NCI-H1417 treated with DMSO at 0.1 percent for 48 hours (cell line): ENCODE measurements around the gene HTRA1.

Experiments
- DNase-seq: peaks from one replicate; lab custom pipeline; 2025; lab: John Stamatoyannopoulos, UW

HTRA1 gene

DNA sequence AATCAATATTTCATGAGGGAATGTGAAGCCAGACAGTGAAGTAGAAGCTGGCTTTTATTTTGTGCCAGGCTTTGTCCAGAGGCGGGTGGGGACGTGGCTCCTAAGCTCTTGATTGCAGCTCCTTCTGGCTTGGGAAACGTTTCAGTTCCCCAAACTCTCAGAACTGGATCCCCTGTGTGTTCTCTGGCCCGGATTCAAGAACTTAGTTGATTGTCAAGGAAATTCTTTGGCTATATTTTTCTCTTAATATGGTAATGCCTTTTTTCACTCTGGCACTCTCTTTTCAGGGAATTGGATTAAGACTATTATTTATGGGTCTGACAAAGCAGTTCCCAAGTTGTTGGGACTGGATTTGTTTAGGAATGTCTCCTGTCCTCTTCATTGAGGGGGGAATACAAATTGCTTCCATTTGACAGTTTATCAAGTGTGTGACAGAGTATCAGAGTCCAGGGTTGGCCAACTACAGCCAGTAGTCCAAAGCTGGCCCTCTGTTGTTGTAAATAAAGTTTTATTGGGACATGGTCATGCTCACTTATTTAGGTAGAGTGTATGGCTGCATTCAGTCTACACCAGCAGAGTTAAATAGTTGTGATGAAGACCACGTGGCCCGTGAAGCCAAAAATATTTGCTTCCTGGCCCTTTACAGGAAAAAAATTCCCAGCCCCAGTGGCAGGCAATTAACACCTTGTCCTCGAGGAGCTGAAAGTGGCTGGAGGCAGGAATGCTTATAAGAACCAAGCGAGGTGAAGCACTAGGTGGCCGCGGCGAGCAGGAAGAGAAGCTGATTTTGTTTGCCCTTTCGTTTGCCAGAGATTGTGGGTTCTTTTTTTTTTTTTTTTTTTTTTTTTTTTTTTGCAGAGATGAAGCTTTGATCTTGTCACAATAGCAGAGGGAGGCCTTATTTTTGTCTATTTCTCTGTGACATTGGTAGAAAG lies 34.3 kb downstream of the HTRA1 start:
- no peak for DNase-seq

DNA sequence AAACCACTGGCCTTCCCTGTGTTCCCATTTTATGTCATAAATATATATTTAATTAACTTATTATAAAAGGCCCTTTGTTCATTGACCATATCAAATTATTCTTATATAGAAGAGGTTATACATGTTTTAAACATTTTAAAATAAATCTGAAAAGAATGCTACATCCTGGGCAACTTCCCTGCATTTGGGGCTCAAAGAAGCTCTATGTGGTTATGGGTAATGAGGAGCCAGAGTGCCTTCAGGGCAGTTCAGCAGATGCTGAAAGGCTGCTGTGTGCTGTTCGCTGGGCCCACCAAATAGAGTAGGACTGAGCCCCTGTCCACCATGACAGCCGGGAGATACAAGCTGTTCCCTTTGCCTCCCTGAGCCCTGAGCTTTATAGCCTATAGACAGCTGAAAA lies 35.9 kb downstream of the HTRA1 start:
- DNase-seq = no peak

DNA sequence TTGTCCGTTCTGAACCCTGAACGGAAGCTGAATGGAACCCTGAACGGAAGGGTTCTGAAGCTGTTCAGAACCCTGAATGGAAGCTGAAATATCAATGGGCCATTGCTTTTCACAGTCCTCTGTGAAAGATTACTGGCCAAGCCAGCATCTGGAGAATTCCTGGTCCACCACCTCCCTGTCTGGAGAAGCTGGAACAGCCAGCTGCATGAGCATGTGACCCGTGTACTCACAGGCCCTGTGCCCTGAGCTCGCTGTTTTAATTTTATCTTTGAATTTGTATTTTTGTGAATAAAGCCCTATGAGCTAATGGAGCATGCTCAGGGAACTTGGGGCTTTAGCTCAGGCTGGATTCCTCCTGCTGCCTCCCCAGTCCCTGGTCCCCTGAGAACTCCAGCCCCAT lies 37.2 kb downstream of the HTRA1 start:
- DNase-seq = no peak

GRCh38 chr10:122499012-122499411 lies 37.7 kb downstream of the HTRA1 start:
- no peak for DNase-seq

GRCh38 chr10:122499491-122499941 lies 38.2 kb downstream of the HTRA1 start:
- no peak for DNase-seq

- no peak for DNase-seq
These were observed 38.8 kb downstream of the HTRA1 start for GRCh38 chr10:122500194-122500593.

GRCh38 chr10:122500726-122501125 lies 39.4 kb downstream of the HTRA1 start:
- no peak for DNase-seq

DNA sequence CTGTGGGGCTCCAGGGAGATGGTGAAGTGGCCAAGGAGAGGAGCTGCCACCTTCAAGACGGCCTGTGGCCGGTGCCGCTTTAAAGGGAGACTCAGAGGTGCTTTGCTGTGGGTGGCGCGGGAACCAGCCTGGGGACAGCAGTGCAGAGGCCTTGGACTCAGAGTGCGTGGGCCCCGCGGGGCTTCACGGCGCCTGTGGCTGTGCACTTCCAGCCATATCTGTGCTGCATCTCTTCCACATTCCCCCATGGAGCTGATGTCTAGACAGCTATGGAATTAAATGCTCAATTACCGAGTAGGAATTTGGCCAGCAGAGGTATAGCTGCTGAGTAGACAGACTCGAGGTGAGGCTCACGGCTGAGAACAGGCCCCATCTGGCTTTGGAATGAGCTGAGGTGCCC lies 41.7 kb downstream of the HTRA1 start:
- DNase-seq = no peak

DNA sequence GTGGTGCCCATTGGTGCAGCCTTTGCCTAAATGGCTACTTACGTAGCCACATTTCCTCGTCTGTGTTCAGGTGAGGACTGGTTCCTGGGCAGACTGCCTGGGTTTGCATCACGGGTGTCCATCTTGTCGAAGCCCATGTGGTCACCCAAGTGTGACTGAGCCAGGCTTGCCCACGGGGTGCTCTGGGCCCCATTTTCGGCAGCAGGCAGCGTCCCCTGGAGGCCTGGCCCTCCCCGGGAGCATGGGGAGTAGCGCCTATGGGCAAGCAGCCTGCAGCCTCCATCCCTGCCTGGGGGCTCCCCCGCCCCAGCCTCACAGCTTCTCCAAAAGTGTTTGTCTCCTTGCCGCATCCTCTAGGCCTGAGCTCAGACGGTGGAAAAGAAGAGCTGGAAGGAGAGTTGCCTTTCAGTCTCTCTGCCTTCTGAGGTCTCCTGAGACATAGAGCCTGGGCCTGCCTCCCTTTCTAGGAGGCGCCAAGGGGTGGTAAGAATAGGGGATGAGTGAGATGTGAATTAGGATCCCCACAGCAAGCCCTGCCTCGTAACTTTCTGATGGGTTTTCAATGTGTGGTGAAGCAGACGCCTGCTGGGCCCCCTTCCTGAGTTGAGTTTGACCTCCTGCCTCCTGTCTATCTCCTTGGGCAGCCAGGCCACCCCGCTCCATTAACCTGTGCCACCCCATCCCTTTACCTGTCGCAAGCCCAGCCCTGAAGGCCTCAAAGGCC lies 42.7 kb downstream of the HTRA1 start:
- no peak for DNase-seq

DNA sequence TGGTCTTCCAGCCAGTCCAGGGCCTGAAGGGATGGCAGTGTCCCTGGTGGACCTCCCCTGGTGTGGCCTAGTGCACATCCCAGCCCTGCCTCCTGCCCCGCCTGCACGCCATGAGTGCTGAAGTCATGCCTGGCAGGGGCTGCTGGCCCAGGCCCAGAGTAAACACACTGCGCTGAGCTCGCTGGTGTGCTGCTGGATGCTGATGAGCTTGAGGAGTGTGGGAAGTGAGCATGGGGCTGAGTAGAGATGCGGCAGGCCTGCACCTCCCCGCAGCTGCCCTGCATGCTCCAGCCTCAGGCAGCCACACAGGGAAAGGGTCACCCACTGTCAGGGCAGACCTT lies 43.2 kb downstream of the HTRA1 start:
- DNase-seq = no peak

- DNase-seq = no peak
These were observed 43.7 kb downstream of the HTRA1 start for GRCh38 chr10:122505011-122505410.

DNA sequence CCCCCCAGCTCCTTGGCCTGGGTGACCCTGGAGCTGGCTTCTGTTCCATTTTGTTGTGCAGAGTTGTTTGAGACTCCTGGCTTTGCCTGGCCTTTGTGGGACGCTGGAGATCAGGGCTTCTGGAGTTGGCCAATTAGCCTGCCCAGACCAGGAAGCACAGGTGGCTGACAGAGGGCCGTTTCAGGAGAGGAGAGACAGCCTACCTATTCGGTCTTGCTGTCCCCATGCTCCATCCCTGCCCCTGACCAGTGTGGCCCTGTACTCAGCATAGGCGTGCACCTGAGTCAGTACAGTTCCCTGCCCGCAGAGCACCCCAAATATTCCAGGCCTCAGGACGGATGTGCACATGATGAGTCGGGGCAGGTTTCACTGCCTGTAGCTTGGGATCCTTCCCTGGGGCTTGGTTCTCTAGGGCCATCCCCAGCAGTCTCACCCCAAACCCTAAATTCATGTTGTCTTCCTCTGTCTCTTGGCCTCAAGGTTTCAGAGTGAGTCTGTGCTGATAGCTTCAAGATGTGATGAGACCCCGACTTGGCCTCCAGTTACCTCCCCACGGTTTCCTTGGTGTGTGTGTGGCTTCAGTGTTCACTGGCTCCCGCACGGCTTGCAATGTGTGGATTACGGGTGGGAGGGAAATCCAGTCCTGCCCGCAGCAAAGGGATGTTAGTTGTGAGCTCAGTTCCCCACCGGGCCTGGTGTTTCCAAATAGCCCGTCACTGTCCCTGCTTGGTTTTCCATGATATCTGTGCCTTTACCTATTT lies 44.7 kb downstream of the HTRA1 start:
- no peak for DNase-seq

DNA sequence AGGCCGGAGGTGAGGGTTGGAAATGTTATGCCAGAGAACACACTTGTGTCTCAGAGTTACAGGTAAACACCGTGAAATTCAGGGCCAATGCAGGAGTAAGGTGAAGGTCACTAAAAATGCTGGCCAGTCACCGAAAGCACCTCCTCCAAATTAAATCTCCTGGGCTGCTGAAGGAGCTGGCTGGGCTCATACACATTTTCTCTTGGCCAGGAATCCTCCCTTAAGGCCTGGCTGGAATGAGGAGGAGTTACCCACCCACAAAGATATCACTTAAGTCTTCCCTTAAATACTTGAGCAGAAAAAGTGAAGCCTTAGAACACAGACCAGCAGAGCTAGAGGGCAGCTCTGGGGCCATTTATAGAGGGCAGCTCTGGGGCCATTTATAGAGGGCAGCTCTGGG lies 46.3 kb downstream of the HTRA1 start:
- no peak for DNase-seq

GRCh38 chr10:122508021-122508420 lies 46.7 kb downstream of the HTRA1 start:
- DNase-seq = no peak

GRCh38 chr10:122509323-122509722 lies 48.0 kb downstream of the HTRA1 start:
- no peak for DNase-seq

DNA sequence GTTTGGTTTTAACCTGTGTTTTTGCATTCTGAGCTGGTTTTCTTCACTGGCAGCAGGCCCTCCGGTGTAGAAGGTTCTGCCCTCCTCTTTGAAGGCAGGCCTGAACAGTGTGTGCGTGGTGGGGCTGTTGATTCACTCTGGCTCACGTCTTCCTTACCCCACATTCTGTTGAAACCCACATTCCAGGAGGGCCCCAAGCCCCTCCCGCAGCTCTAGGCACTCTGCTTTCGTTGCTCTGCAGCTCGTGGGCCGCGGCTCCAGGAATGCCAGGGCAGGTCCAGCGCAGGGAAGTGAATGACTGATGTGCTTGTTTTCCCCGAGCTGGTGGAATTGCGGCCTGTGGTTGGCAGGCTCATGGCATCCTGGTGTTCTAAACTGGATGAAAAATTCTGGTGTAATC lies 49.0 kb downstream of the HTRA1 start:
- no peak for DNase-seq

GRCh38 chr10:122510736-122511135 lies 49.4 kb downstream of the HTRA1 start:
- DNase-seq = no peak

DNA sequence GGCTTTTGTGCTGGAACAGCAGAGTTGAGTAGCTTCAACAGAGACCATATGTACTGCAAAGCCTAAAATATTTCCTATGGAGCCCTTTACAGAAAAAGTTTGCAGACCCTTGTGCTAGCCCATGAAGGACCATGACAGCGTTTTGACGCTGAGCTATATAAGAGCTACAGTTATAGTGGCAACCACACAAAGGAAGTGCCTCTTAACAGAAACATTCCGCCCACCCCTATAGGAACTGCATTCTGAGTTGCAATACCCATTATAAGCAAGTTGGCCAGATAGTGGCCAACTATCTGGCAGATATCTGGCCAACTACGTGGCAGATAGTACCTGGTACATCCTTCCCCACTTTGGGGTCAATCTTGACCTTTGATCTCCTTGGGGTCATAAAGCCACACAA lies 51.7 kb downstream of the HTRA1 start:
- no peak for DNase-seq

GRCh38 chr10:122514045-122514840 lies 52.9 kb downstream of the HTRA1 start:
- no peak for DNase-seq

- no peak for DNase-seq
These were observed 53.7 kb downstream of the HTRA1 start for GRCh38 chr10:122515022-122515424.

- DNase-seq = no peak
These were observed 54.4 kb downstream of the HTRA1 start for GRCh38 chr10:122515588-122516231.
